ENCODE results near the gene ETV6. TPM values are rescaled to one million over a fixed set of nuclear protein-coding genes. Genes with fewer than 3 reads are reported as not detected.

ETV6 gene
- total and polyA plus RNA-seq, 3 donors from 2014 or later, result 7.8 to 20.9 (median 16.3) TPM

DNA sequence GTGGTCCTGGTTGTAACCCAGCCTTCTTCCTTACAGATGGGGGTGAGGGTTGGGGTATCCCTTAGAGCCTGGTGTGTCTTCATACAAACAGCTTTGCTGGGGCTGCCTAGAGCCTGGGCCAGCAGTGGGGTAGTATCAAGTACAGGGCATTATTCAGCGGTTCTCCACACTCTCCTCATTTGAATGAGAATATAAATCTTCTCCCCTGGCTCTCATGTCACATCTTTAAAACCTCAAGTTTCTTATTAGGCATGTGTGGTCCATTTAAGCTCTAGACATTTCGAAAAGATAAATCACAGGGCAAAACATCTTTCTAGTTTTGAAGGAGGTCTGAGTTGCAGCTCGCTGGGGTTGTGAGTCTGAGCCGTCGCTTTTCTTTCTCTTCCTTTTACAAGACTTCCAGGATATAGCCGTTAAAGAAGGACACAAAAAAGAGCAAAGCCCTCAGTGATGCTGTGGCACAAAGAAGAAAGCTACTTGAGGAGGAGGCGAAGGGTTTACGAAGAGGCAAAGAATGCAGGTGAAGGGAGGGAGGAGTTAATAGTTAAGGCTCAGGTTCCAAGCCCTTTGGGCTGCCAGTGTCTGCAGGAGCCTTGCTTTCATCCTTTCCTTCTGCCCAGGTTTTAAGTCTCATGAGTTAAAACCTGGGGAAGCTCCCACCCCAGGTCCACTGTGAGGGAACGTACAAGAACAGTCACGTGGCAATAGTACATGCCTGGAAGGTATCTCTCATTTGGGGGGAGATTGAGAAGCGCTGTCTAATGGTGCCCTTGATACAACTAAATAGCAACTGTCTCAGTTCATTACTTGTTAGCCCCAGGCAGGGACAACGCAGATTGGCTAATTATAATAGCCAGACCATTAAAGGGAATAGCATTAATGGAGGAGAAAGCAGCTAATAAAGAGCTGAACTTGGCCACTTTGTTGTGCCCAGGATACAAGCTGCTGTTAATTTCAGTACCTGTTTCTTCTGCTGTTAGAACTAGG lies 94.2 kb downstream of the ETV6 start:
- Histone ChIP-seq H3K4me3 (no peak overlapping the region), H3K36me3 (ENCODE audit: low read depth, missing control alignments) (no peaks in the 10 kb centered on the region), H3K9me3 (no peaks in the 10 kb centered on the region), H3K27me3 (no peaks in the 10 kb centered on the region), H3K4me1 (no peaks in the 10 kb centered on the region), H3K27ac (no peak overlapping the region)
- 76 to 82% methylated on average over 12 of the region's 12 CpGs for WGBS, 2 donors
- intact Hi-C loops (cut with DNase I; ENCODE audit: low total_unique reads), result no loop called here
- DNase-seq, result no peak
- no peak for TF ChIP-seq POLR2A (IDR thresholded peaks at IDR 0.05)
- TF ChIP-seq, protein P1, sequence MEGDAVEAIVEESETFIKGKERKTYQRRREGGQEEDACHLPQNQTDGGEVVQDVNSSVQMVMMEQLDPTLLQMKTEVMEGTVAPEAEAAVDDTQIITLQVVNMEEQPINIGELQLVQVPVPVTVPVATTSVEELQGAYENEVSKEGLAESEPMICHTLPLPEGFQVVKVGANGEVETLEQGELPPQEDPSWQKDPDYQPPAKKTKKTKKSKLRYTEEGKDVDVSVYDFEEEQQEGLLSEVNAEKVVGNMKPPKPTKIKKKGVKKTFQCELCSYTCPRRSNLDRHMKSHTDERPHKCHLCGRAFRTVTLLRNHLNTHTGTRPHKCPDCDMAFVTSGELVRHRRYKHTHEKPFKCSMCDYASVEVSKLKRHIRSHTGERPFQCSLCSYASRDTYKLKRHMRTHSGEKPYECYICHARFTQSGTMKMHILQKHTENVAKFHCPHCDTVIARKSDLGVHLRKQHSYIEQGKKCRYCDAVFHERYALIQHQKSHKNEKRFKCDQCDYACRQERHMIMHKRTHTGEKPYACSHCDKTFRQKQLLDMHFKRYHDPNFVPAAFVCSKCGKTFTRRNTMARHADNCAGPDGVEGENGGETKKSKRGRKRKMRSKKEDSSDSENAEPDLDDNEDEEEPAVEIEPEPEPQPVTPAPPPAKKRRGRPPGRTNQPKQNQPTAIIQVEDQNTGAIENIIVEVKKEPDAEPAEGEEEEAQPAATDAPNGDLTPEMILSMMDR (IDR thresholded peaks at IDR 0.05), result no peak

DNA sequence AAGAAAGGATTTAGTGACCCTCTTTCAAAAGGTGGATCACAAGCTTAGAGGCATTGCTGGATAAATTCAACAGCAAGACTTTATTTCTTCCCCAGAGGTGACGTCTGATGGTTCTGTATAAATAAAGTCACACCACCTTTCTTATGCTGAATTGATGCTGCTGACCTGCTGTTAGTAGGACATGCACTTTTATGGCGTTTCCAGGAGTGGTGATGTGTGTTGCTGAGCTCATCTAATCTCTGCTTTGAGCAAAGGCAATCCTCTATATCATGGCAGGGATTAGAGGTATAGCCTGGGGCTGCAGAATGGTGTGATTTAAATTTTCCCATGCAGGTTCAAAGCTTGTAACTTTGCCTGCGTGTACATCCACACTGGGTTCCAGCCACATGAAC lies 94.9 kb downstream of the ETV6 start:
- TF ChIP-seq, protein P1 (IDR thresholded peaks at IDR 0.05), result no peak
- TF ChIP-seq POLR2A (IDR thresholded peaks at IDR 0.05), result no peak
- H3K27me3 ChIP-seq, result no peaks in the 10 kb centered on the region
- H3K4me1 ChIP-seq, result no peaks in the 10 kb centered on the region
- 93 to 95% methylated on average over 3 of the region's 3 CpGs for WGBS, 2 donors
- no peak overlapping the region for H3K4me3 ChIP-seq
- no peak overlapping the region for H3K27ac ChIP-seq
- intact Hi-C loops (cut with DNase I; ENCODE audit: low total_unique reads), result no loop called here
- no peaks in the 10 kb centered on the region for H3K36me3 ChIP-seq (ENCODE audit: low read depth, missing control alignments)
- H3K9me3 ChIP-seq, result no peaks in the 10 kb centered on the region
- no peak for DNase-seq

DNA sequence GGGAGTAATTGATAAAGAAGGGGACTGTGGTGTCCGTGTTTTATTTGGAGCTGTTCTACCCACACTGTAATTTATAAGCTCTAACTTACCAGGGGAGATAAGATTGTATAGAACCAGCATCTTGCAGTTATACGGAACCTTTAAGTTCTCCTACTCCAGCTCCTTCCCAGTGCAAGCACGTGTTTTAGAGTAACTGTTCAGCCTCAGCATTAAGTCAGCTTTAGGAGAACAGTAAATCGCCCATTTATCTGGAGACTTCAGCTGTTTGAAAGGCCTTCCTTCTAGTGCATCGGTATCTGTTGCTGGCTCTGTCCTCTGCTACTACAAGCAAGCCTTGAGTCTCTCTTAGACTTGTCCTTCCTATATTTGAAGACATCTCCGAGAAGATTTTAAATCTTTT lies 95.6 kb downstream of the ETV6 start:
- no peaks in the 10 kb centered on the region for H3K36me3 ChIP-seq (ENCODE audit: low read depth, missing control alignments)
- DNase-seq, result no peak
- intact Hi-C loops (cut with DNase I; ENCODE audit: low total_unique reads), result no loop called here
- H3K4me3 ChIP-seq, result no peak overlapping the region
- no peaks in the 10 kb centered on the region for H3K4me1 ChIP-seq
- H3K27me3 ChIP-seq, result no peaks in the 10 kb centered on the region
- H3K27ac ChIP-seq, result no peak overlapping the region
- no peaks in the 10 kb centered on the region for H3K9me3 ChIP-seq
- 82 to 88% methylated on average over 6 of the region's 6 CpGs for WGBS, 2 donors
- TF ChIP-seq POLR2A (IDR thresholded peaks at IDR 0.05), result no peak
- TF ChIP-seq, protein P1 (IDR thresholded peaks at IDR 0.05), result no peak

DNA sequence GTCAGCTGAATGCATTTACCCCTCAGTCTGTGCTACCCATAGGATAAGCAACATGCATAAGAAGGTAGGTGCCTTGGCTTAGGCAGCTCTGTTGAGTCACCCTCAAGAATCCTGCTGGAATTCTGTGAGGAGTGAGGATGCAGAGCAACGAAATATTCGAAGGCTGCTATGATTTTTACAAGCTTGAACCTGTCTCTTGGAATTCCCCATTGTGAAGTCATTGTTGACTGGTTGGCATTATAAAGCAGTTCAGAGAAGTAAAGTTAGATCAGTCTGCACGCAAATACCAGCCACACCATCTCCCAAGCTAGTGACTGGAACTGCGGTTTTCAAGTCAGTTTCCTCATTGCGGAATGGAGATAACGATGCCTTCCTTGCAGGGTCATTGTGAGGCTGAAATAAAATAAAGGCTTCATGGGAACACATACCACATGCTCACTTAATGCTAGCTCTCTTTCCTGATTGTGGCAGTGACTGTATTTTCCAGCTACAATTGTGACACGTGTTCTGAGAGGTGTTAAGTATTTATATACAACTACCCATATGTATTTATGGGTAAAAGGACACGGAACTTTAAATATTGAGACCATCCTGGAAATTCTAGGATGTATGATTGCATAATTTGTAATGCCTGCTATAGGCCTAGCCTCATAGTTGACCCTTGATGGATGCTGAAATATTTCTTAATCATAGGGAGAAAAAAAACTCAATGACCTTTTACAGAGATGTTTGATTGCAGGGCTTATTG lies 96.7 kb downstream of the ETV6 start:
- H3K9me3 ChIP-seq, result no peaks in the 10 kb centered on the region
- no peaks in the 10 kb centered on the region for H3K36me3 ChIP-seq (ENCODE audit: low read depth, missing control alignments)
- no peak for DNase-seq
- intact Hi-C loops (cut with DNase I; ENCODE audit: low total_unique reads), result no loop called here
- no peaks in the 10 kb centered on the region for H3K27me3 ChIP-seq
- no peaks in the 10 kb centered on the region for H3K4me1 ChIP-seq
- H3K4me3 ChIP-seq, result no peak overlapping the region
- no peak for TF ChIP-seq POLR2A (IDR thresholded peaks at IDR 0.05)
- TF ChIP-seq, protein P1 (IDR thresholded peaks at IDR 0.05), result no peak
- 82 to 90% methylated on average over 8 of the region's 8 CpGs for WGBS, 2 donors
- no peak overlapping the region for H3K27ac ChIP-seq

Measured in testis (tissue), 3 donors.